HG03159 (cell line): ENCODE results near the gene RALB.
"Not testable (repeated sequence)": the region's sequence is repeated elsewhere in the genome, so short reads cannot be mapped to it uniquely, and the experiment has no call there.

Experiments
- ATAC-seq: cut with Tn5 transposase; IDR thresholded peaks from one replicate; pipeline ENCODE4 v1.9.1; 2021; ENCODE audit warnings: mild to moderate bottlenecking, moderate library complexity; ENCODE audit not compliant: unreplicated experiment

Gene RALB

DNA sequence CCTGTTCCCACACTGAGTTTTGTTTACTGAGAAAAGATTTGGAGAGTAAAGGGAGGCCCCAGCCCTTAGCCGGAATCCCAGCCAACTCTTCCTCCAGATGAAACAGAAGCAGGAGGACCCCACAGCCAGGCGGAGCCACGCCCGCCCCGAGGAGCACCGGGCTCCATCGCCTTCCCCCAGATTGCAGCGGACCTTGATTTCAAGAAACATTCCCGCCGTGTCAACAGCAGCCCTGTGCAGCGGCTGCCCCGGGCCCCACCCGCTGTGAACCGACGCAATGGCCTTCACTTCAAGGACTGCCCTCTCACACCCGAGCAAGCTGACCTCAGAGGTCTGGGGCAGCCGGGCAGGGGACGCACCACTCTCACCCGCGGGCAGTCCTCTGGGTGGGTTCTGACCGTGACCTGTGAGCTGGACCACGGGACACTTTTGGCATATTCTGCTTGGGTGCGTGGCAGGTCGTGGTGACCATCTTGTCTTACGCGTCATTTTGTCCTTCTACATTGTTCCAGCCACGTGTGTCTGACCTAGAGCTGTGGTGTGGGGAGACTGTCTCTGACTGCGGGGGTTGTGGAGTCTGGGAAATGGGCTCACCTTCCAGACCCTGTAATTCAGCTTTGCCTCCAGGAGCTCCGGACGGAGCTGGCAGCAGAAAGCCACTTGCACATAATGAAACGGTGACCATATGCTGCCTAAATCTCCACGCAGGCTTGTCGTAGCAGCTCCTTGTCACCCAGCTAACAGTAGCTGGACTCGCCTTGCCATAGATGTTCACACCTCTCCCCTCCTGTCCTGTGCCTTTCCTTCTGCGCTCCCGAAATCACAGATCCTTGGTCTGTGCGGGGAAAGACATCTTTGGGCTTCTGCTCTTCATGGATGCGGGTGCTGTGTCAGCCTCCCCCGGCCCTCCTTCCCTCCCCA is 61.3 kb downstream of the RALB start:
- no peak for ATAC-seq

DNA sequence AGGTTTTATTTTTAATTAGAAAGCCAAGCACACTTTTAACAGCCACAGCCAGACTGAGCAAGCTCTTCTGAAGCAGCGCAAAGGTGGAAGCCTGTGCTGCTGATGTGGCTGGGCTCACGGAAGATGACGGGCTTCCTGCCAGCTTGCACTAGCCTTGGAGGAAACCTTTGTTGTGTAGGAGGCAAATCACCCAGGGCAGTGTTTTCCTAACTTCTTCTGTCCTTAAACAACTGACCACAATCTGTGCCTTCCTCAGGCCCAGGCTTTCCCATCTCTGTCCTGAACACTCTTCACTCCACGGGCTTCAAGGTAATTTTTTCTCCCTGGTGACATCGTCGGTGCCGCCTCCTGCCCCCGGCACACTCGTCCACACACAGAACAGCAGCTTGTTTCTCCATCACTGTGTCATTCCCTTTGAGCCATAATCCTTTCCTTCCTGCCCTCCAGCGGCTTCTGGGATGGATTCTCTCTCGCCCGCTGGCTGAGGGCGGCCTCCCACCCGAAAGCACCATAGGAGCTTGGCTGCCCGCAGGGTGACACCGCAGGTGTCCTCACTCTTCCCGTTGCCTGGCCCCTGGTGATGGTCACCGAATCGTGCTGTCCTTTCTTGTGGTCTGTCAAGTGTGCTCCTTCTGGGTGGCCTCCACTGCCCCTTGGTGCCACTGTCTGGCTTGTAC is 62.2 kb downstream of the RALB start:
- no peak for ATAC-seq

DNA sequence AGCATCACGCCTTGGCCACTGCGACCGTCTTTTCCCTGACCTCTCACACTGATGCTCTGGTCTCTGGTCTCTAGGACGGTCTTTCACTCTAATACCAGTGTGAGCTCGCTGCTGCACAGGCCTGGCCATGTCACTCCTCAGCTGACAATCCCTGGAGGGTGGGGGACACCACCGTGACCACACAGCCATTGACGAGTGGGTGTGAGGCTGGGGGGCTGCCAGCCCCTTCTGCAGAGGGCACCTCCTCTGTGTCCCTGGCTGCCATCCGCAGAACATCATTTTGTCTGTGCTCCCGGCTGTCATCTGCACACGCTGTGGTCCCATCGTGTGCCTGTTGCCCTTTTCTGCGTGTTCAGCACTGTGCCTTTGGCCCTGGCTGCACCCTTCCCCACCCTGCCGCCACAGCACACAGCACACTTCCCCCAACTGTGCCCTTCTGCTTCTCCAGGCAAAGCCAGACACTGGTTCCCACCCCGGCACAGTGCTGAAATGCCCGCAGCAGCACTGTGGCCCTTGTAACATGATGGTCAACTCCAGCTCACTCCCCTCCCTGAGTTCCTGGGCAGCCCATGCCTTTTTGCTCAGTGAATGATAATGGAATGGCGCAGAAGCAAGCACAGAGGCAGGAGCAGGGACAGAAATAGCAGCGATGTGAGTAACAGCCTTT is 62.8 kb downstream of the RALB start:
- ATAC-seq = no peak

DNA sequence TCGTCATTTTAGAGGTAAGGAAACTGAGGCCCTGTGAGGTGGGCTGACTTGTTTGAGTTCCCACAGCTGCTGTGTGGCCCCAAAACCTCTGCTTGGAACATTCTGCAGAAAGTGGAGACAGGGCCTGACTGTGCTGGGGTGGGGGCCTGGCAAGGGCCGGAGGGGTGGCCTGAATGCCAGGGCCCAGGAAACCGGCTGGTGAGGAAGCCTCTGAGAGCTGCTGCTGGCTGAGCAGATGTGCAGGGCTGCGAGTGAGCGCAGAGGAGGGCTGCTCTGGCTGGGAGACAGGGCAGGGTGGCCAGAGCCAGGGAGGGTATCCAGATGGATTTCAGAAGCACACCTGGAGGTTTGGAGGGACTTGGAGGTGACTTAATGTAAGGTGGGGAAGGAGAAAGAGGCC is 63.4 kb downstream of the RALB start:
- ATAC-seq = no peak

DNA sequence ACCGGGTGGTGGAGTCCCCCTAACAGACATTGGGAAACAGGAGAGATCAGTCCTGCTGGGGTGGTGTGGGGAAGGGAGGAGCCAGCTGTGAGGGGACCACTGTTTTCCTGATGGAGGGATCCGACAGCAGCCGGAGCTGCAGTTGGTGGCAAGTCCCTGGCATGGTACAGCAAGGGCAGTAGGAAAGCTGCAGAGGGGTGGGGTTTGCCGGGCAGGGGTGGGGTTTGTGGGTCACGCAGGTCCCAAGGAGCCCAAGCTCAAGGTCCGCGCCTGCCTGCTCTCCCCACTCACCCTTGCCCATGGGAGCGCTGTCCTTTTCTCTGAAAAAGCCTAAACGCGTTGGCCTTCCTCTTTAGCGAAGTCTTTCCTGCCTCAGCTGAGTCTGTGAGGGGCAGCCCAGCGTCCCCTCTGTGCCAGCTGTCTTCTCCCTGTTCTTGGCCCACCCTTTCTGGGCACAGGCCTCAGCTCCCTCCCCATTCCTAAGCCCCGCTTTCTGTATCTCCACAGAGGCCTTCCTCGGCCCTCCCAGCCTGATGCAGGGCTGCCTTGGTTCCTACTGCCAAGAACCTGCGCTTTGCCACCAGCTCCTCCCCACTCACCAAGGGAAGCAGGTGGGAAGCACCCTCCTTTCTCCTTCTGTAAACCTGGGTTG is 64.0 kb downstream of the RALB start:
- no peak for ATAC-seq

DNA sequence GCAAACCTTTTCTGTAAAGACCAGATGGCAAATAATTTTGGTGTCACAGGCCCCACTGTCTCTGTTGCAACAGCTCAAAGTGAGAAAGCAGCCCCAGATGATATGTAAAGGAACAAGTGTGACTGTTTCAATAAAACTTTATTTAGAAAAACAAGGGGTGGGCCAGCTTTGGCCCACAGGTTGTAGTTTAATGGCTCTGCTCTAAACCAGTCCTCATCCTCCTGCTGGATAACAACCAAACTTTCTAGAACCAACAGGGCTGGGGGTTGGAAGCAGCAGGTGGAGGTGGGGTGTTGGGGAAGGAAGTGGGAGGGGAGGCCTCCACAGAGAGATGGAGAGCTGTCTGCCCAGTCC is 64.5 kb downstream of the RALB start:
- no peak for ATAC-seq

DNA sequence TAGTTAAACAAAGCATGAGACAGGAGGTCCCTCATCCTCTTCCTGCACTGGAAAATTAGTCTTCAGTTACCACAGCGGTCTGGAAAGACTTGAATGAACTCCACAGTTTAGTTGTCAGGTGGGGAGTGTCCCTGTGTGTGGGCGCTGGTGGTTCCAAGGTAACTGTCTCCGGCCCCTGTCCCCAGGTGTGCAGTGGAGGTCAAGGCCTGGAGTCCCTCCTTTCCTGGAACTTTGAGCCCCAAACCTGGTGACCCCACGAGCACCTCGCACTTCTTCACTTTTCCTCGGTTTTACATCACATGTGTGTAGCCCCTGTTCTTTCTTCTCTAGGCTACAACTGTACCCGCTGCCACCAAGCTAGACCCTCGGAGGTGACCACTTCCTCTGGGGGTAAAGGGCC is 65.3 kb downstream of the RALB start:
- ATAC-seq = no peak

DNA sequence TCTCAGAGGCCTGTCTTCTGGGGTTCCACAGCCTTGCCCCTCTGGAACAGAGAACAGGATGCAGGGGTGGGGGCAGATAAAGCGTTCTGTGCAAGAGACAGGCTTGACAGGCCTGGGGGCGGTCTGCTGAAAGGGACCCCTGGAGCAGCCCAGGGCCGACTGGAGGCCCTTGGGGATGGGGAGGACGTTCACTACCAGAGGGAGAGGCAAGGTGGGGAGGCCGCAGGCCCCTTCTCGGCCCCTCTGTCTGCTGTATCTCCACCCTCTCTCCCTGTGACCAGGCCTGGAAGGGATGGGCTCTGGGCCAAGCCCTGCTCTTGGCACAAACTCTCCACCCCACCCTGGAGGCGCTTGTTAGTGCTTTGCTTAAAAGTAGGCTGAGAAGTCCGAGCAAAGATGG is 66.0 kb downstream of the RALB start:
- ATAC-seq = no peak

DNA sequence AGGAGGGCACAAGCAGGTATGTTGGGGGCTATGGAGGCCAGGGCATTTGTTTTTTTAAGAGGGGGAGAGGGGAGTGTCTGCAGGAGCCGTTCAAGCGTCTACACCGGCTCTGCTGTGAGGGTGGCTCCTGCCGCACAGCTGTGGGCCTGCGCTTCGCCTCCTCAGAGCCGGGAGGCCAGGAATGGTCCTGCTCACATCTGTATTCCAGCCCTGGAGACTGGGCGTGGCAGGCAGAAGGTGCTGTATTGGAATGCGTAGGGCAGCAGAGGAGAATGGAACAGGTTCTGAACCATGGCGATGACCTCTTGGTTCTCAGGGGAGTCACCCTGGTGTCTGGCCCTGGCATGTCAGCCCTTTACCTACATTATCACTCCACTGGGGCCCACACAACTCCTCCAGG is 66.5 kb downstream of the RALB start:
- no peak for ATAC-seq

DNA sequence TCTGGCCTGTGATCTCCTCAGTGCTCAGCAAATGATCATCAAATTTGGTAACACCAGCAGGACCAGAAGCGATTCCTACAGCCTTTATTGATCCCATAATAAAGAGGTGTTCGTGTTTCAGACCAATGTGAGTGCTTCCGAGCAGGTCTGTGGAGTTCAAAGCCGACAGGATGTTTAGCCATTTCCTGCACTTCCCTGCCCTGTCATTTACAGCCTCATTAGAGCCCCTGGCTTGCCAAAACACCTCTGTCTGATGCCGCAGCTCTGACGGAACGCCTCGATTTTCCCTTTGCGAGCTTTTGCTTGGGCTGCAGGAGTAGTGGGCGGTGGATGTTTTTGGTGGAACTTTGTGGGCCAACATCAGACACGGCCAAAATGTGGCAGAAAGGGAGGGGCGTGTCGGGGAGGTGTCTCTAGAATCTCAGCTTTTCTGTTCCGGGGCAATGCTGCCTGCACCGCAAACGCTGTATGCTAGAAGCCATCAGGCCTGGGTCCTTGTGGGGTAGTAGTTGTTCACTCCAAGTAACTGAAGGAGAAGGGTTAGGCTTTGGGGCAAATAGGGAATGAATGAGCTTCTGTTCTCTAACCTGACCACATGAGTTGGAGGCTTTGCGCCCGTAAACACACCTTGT is 67.2 kb downstream of the RALB start:
- no peak for ATAC-seq

DNA sequence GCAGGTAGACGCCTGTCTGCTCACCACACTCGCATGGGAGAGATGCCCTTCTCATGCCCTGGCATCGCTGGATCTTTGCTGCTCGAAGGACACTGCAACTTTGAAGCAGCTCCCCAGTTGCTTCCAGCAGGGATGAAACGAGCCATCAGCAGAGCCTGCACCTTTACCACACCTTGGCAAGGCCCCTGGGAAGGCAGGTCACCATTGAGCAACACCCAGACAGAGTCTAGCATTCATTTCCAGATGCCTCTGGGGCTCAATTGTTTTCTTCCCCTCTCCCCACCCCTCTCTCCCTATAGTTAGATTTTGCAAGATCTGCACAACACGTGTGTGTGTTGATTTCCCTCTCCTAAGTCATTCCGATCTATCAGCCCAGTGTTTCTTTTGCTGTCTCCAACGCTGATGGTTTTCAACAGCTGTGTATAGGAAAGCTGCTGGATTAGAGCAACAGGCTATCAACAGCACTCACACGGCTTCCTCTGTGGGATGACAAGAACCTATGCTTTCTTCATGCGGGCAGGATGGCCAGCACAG is 67.7 kb downstream of the RALB start:
- ATAC-seq = no peak

DNA sequence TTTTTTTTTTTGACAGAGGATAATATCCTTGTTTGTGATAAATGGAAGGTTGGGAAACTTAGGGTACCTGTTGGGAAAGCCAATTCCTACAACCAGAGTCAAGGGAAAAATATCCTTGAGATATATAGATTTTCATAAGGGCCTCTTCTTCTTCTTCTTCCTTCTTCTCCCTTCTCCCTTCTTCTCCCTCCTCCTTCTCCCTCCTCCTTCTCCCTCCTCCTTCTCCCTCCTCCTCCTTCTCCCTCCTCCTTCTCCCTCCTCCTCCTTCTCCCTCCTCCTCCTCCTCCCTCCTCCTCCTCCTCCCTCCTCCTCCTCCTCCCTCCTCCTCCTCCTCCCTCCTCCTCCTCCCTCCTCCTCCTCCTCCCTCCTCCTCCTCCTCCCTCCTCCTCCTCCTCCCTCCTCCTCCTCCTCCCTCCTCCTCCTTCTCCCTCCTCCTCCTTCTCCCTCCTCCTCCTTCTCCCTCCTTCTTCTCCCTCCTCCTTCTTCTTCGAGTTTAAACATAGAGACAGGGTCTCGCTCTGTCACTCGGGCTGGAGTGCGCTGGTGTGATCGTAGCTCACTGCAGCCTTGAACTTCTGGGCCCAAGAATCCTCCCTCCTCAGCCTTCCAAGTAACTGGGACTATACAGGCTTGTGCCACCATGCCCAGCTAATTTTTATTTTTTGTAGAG is 68.4 kb downstream of the RALB start:
- ATAC-seq = not testable (repeated sequence)

DNA sequence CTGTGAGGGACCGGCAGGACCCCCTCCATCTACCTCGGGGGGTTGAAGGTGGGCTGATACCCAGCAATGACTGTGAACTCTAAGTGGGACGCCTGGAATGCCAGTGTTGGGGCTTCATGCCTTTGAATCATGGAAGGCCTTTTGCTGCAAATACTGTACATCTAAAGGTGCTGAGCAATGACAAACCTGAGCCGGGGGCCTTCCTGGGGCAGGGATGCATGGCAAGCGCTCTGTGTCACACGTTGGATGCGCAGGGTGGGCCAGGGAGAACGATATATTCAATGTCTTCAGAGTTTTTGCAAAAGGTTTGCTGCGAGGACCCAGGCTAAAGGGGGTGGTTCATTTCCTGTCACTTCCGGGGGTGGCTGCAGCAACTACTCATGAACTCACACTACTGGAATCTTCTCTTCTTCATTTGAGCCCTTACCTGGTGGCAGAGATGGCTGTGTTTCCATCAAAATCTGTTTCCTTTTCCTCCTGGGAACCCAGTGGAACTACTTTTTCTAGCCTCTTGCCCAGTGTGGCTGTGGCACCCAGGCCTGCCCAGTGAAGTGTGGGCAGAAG is 69.2 kb downstream of the RALB start:
- no peak for ATAC-seq

DNA sequence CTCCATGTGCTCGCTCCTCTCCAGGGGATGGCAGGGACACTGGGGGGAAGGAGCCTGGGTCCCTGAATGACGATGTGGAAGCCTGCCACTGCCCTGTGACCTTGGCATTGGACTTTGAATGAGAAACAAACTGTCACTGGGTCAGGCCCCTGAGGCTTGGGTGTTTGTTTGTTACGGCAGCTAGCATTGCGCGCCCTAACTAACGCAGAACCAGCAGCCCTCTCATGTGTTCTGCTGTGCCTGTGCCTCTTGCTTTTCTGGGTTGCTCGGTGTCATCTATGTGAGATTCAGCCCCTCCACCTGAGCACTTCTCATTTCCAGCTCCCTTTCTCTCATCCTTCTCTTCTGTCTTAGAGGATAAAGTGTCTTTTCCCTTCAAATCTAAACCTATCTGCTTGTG is 69.7 kb downstream of the RALB start:
- ATAC-seq = no peak

DNA sequence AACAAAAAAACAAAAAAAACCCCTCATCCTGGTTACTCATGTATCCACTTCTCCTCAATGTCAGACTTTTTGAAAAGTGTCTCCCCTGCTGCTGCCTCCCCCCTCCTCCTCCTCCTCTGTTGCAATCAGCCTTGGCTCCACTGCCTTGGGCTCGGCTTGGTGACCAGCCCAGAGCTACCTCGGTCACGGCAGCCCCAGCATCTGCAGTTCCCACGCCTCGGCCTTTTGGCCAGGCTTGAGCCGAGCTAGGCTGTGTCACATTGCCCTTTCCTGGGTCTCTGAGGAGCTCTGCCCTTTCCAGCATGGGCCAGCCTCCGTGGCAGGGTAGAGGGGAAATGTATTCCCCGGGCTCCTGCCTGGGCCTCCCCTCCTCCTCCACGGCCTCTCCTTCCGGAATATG is 70.6 kb downstream of the RALB start:
- ATAC-seq = no peak

DNA sequence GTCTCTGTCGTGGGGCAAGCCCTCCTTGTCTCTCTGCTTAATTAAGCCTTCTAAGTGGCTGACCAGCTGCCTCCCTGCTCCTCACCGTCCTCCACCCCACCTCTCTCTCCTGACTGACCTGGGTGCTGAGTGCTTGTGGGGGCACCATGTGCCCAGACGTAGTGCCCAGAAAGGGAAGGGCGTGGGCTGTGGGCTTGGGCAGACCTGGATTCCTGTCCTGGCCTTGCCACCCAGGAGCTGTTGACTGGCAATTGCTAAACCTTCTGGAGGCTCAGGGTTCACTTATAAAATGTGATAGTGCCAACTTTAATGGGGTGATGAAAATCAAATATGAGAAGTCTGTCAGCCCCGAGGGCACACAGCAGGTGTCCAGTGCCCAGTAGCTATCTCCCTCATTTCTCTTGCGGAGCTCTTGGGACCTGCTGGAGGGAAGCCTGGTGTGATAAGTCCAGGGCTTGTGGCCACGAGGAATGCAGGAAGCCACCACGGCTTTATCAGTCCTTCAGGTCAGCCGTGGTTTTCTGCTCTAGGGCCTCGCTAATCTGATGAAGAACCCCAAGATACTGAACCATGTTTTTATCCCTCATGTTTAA is 71.3 kb downstream of the RALB start:
- ATAC-seq = no peak

DNA sequence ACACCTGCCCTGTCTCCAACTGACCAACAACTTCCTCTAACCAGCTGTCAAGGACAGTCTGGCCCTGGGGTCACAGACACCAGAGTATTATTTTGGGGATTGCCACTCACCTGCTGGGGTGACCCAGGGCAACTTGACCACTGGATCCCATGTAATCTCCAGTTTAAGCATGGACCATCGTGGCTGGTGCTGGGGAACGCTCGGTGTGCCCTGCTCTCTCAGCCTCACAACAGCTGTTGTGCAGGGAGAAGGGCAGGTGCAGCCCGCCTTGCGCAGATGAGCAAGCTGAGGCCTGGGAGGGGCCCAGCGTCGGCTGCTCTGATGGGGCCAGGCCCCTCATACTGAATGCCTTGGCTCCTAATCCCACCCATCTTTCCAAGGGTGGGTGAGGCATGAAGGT is 72.3 kb downstream of the RALB start:
- no peak for ATAC-seq

DNA sequence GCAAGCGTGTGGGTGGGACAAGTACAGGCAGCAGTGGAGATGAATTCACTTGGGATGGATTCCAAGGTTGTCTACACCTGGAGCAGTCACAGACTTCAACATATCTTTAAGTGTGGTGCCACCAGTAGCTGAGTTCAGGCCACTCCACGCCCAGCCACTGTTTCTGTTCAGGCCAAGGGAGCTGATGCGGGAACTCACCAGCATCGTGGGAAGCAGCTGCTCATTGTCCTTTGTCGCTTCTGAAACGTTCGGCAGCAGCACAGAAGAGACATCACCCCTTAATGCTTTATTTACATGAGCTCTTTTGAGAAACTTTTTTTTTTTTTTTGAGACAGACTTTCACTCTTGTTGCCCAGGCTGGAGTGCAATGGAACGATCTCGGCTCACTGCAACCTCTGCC is 73.4 kb downstream of the RALB start:
- no peak for ATAC-seq
